Esophagus muscularis mucosa (tissue), 4 donors: ENCODE data around the gene PLCG2.

Experiments used
- CTCF ChIP-seq, 3 experiments: fragments of 200-600 bp in 2 of 3; fragments of 450-650 bp in 1 of 3; sonication (generic) in 2 of 3; IDR thresholded peaks; one replicate each; pipeline ENCODE4 v1.5.1; 2017 to 2019; ENCODE audit warnings: antibody characterized with exemption in 3 of 3, mild to moderate bottlenecking in 2 of 3, moderate library complexity in 1 of 3
- EP300 ChIP-seq: sonication (generic); formaldehyde crosslinking; IDR thresholded peaks from one replicate; pipeline ENCODE4 v1.6.1; 2017; ENCODE audit warnings: antibody characterized with exemption
- POLR2A ChIP-seq: fragments of 450-650 bp; IDR thresholded peaks from one replicate; pipeline ENCODE4 v1.6.1; 2017; ENCODE audit warnings: antibody characterized with exemption, moderate library complexity, mild to moderate bottlenecking, low read depth
- POLR2AphosphoS5 ChIP-seq, 2 donors: sonication (generic); formaldehyde crosslinking; IDR thresholded peaks; one replicate each; pipeline ENCODE4 v1.6.1; 2017; ENCODE audit warnings: antibody characterized with exemption in 2 of 2

DNA sequence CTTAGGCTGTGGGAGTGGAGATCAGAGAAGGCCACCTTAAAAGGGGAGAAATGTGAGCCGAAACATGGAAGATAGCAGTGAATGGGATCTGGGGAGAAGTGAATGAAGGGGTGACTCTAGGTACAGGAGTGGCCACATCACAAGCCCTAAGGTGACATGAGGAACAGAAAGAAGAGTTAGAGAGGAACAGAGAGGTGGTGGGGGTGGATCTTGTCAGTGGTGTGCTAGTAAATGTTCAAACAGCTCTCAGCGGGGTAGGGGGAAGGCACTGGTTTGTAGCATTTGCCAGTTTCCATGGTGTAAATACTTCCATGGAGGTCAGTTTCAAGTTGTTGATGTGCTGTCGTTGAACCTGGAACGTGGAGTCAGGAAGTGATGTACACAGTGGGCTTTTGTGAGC lies 141.4 kb downstream of the PLCG2 start:
- TF ChIP-seq POLR2A = no peak
- no peak for TF ChIP-seq CTCF (IDR thresholded peaks at IDR 0.05)
- TF ChIP-seq POLR2AphosphoS5 (IDR thresholded peaks at IDR 0.05) = no peak
- no peak for TF ChIP-seq EP300
